ENCODE measurements around the gene RIMS4. TPM values are rescaled to one million over a fixed set of nuclear protein-coding genes. Genes with fewer than 3 reads are reported as not detected.

Gene RIMS4
- polyA plus RNA-seq, 1 experiment, result not detected

GRCh38 chr20:44837946-44838345 is 27.6 kb upstream of the RIMS4 start:
- Histone ChIP-seq H3K4me3 (ENCODE audit: low read depth, low read length) (no peak overlapping the region), H3K27ac (ENCODE audit: low read depth, low read length) (no peak overlapping the region), H3K27me3 (ENCODE audit: control insufficient read depth, insufficient read depth, low read length) (peaks cover 19% of the 10 kb centered on the region), H3K9me3 (ENCODE audit: control insufficient read depth, insufficient read depth, low read length) (no peaks in the 10 kb centered on the region)
- no peak for TF ChIP-seq CTCF (IDR thresholded peaks at IDR 0.05; ENCODE audit: low read depth, low read length)
- DNase-seq (ENCODE audit: low read depth, low spot score), result no peak
- ChIA-PET CTCF (no interaction called here), POLR2A (no interaction called here)

GRCh38 chr20:44836601-44837120 is 26.3 kb upstream of the RIMS4 start:
- no peak for DNase-seq (ENCODE audit: low read depth, low spot score)
- CTCF ChIA-PET, result no interaction called here
- POLR2A ChIA-PET, result no interaction called here
- no peak for TF ChIP-seq CTCF (IDR thresholded peaks at IDR 0.05; ENCODE audit: low read depth, low read length)
- H3K9me3 ChIP-seq (ENCODE audit: control insufficient read depth, insufficient read depth, low read length), result no peaks in the 10 kb centered on the region
- H3K27me3 ChIP-seq (ENCODE audit: control insufficient read depth, insufficient read depth, low read length), result peaks cover 27% of the 10 kb centered on the region
- H3K4me3 ChIP-seq (ENCODE audit: low read depth, low read length), result no peak overlapping the region
- H3K27ac ChIP-seq (ENCODE audit: low read depth, low read length), result no peak overlapping the region

- no peak for TF ChIP-seq CTCF (IDR thresholded peaks at IDR 0.05; ENCODE audit: low read depth, low read length)
- Histone ChIP-seq H3K4me3 (ENCODE audit: low read depth, low read length) (no peak overlapping the region), H3K27me3 (ENCODE audit: control insufficient read depth, insufficient read depth, low read length) (peaks cover 27% of the 10 kb centered on the region), H3K9me3 (ENCODE audit: control insufficient read depth, insufficient read depth, low read length) (no peaks in the 10 kb centered on the region), H3K27ac (ENCODE audit: low read depth, low read length) (no peak overlapping the region)
- ChIA-PET POLR2A (no interaction called here), CTCF (no interaction called here)
- DNase-seq (ENCODE audit: low read depth, low spot score), result no peak
Observed at GRCh38 chr20:44835661-44836221, 25.4 kb upstream of the RIMS4 start.

- Histone ChIP-seq H3K9me3 (ENCODE audit: control insufficient read depth, insufficient read depth, low read length) (no peaks in the 10 kb centered on the region), H3K27me3 (ENCODE audit: control insufficient read depth, insufficient read depth, low read length) (peaks cover 27% of the 10 kb centered on the region), H3K27ac (ENCODE audit: low read depth, low read length) (no peak overlapping the region), H3K4me3 (ENCODE audit: low read depth, low read length) (no peak overlapping the region)
- no peak for TF ChIP-seq CTCF (IDR thresholded peaks at IDR 0.05; ENCODE audit: low read depth, low read length)
- no peak for DNase-seq (ENCODE audit: low read depth, low spot score)
- ChIA-PET POLR2A (no interaction called here), CTCF (no interaction called here)
Observed at GRCh38 chr20:44835116-44835515, 24.8 kb upstream of the RIMS4 start.

- CTCF ChIA-PET, result no interaction called here
- DNase-seq (ENCODE audit: low read depth, low spot score), result no peak
- no peak overlapping the region for H3K27ac ChIP-seq (ENCODE audit: low read depth, low read length)
- H3K27me3 ChIP-seq (ENCODE audit: control insufficient read depth, insufficient read depth, low read length), result peaks cover 27% of the 10 kb centered on the region
- POLR2A ChIA-PET, result no interaction called here
- TF ChIP-seq CTCF (IDR thresholded peaks at IDR 0.05; ENCODE audit: low read depth, low read length), result no peak
- no peaks in the 10 kb centered on the region for H3K9me3 ChIP-seq (ENCODE audit: control insufficient read depth, insufficient read depth, low read length)
- H3K4me3 ChIP-seq (ENCODE audit: low read depth, low read length), result no peak overlapping the region
Observed at GRCh38 chr20:44834693-44835092, 24.3 kb upstream of the RIMS4 start.
